Choroid plexus epithelial cell (primary cell): ENCODE measurements around the gene FBXW8.

Experiments
- DNase-seq: peaks from one replicate; pipeline ENCODE4 v3.0.0-alpha.2; 2010; ENCODE audit warnings: low read depth
- H3K4me3 ChIP-seq: 2 replicates; pipeline ENCODE4 v1.5.1; 2011; ENCODE audit warnings: low read depth, mild to moderate bottlenecking, control low read depth, low read length, moderate library complexity
- CTCF ChIP-seq: conservative IDR thresholded peaks from 2 replicates; pipeline ENCODE4 v1.5.1; 2011; ENCODE audit warnings: low read depth, mild to moderate bottlenecking, control low read depth, inconsistent platforms, low read length, moderate library complexity

The FBXW8 gene

GRCh38 chr12:116933091-116933490 is 22.3 kb downstream of the FBXW8 start:
- no peak for DNase-seq
- no peak for TF ChIP-seq CTCF
- H3K4me3 ChIP-seq, result no peak overlapping the region

DNA sequence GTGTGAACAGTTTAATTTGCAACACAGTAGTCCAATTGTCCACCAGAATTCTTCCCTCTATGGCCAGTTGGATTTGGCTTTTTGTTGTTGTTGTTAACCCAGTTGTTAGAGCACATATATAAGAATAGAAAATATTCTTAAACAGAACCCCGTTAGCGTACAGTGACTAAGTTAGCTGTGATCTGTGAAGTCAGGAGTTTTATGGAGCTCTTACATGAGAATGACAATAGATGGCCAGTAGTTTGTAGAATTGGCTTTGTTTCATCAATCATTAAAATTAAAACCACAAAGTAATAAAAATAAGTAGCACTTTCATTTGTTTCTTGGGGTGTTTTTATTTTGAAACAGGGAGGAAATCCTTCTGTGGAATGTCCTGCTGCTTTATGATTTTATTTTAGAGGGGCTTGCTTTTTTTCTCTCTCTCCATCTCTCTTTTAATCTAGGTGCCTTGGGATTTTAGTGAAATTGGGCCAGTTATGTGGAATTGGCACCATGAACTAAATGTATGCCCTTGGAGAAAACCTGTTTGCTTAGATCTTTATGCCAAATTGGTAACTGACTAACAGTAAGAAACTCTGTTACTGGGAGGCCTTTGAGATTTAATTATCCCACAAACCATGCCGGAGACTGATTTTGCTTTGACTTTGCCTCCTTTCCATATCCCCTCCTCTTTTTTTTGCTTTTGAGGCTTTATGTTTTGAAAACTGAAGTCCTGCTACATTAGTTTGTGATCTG is 22.9 kb downstream of the FBXW8 start:
- DNase-seq, result no peak
- no peak overlapping the region for H3K4me3 ChIP-seq
- TF ChIP-seq CTCF, result no peak

- H3K4me3 ChIP-seq, result no peak overlapping the region
- no peak for DNase-seq
- TF ChIP-seq CTCF, result no peak
Measured at GRCh38 chr12:116934908-116935705, 24.4 kb downstream of the FBXW8 start.

DNA sequence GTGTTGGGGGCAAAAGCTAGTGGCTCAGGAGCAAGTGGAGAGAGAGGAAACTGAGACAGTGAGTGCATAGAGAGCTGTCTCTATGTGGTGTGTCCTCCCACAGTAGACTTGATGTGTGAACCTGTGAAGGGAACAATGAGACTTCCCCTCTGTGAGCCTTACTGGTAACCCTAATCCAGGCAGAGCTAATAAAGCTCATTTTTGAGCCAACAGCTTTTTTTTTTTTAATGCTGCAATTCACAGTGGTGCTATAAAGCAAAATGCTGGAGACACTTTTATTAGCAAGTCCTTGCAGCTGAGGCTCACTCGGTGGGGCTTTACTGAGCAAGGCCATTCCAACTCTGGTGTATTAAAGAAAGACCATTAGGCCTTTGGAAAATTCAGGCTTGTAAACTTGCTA is 26.9 kb downstream of the FBXW8 start:
- DNase-seq, result no peak

GRCh38 chr12:116939734-116940133 is 29.0 kb downstream of the FBXW8 start:
- H3K4me3 ChIP-seq, result no peak overlapping the region
- no peak for DNase-seq
- no peak for TF ChIP-seq CTCF

More for the DNA sequence above, 26.9 kb downstream of the FBXW8 start:
- H3K4me3 ChIP-seq, result no peak overlapping the region
- TF ChIP-seq CTCF, result no peak

DNA sequence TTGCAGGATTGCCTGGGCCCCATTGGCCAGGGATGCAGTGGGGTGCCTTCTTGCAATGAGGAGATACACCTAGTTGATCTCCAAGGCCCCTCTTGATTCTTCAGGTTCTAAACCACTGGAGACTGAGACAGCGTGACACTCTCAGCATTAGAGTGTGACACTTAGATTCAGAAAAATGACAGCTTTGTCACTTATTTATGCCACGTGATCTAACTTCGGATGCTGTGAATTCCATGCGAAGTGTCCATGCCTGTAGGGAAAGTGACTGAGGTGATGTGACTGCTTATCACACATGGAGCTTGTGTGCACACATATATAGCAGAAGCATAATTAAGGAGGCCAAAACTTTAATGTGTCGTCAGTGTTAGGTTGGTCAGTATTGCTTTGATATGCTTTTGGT is 30.4 kb downstream of the FBXW8 start:
- no peak for TF ChIP-seq CTCF
- H3K4me3 ChIP-seq, result no peak overlapping the region
- DNase-seq, result no peak
